Fibroblast of villous mesenchyme (primary cell): Measurements from ENCODE around the gene ALDH1A3. TPM values are rescaled to one million over a fixed set of nuclear protein-coding genes. Genes with fewer than 3 reads are reported as not detected.

Experiments
- DNase-seq: peaks from one replicate; pipeline ENCODE4 v3.0.0-alpha.2; 2010; ENCODE audit warnings: low read depth
- H3K4me3 ChIP-seq: 2 replicates; pipeline ENCODE4 v1.5.1; 2011; ENCODE audit warnings: low read depth, mild to moderate bottlenecking, low read length
- CTCF ChIP-seq: IDR thresholded peaks from 2 replicates; pipeline ENCODE4 v1.5.1; 2012; ENCODE audit warnings: low read depth, mild to moderate bottlenecking, low read length; ENCODE audit not compliant: insufficient read depth
- total RNA-seq: library from RNA; depleted of rRNA; stranded (reverse); fragments of >200 nt; gene quantifications from 2 replicates; pipeline ENCODE4 v1.2.3, GENCODE V29; 2012

ALDH1A3 gene
- total RNA-seq: 42.7 and 46.7 TPM in 2 replicates

DNA sequence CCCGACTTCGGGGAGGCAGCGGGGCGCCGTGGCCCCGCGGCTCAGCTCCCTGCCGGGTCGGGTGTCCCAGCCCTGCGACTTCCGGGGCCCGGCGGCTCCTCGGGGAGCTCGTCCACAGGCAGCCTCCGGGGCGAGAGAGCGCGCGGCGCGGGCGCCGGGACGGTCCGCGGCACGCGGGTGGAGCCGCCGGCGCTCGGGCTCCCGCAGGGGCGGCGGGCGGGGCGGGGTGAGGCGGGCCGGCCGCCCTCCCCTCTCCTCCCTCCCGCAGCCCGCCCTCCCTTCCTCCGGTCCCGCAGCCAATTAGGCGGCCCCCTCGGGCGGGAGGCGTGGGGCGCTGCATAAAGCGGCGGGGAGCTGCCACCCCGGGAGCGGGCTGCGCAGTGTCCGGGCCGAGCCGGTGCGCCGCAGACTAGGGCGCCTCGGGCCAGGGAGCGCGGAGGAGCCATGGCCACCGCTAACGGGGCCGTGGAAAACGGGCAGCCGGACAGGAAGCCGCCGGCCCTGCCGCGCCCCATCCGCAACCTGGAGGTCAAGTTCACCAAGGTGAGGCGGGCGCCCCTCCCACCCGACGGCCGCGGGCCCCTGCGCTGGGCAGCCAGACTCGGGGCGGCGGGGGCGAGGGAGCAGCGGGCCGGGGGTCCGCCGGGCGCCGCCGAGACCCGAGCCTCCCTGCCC is at the start of gene ALDH1A3:
ALDH1A3 (plus strand) TSS at position 368 of the 675 bp plus-strand sequence; CDS start at position 445, 77 bp downstream.
- peak within 1 kb of the TSS; percentile 62 for H3K4me3 ChIP-seq
- DNase-seq: peak; percentile 61
- TF ChIP-seq CTCF: no peak

DNA sequence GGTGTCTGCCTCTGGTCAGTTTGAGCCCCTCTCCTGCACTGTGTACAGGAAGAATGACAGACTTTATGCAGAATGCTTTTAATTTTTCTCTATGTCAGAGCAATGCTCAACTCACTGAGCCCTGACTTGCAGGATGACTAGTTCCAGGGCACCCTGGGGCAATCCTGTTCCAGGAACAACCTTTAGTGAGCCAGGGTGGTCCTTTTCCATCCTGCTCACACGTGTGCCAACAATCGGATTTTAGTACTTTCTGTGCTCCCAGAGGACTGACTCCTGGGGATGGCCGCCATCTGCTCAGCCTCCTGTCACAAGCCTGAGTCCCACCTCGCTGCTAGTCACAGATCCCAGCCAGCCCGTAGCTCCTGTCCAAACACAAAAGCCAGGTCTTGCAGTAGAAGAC is 48.2 kb upstream of the ALDH1A3 start:
- DNase-seq: no peak
- H3K4me3 ChIP-seq: no peak overlapping the region
- no peak for TF ChIP-seq CTCF

DNA sequence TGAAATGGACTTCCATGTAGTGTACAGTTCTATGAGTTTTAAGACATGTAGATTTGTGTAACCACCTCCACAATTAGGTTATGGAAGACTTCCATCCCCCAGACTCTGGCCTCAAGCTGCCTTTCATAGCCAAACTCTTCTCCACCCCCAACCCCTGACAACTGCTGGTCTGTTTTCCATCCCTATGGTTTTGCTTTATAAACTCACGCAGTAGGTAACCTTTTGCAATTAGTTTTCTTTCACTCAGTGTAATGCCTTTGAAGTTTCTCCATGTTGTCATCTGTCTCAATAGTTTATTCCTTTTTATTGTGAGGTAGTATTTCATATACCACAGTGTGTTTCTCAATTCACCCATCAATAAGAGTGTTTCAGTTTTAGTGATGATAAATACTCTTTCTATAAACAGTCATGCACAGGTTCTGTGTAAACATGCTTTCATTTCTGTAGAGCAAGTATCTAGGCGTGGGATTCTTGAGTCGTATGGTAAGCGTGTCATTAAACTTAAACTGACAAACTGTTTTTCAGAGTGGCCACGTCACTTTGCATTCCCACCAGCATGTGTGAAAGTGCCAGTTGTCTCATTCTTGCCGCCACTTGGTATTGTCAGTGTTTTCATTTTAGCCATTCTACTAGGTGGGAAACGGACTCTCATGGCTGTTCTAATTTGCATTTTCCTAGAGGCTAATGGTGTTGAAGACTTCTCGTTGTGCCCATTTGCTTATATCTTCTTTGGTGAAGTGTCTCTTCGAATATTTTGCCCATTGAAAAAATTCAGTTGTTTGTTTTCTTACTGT is 47.3 kb upstream of the ALDH1A3 start:
- H3K4me3 ChIP-seq: no peak overlapping the region
- no peak for DNase-seq
- TF ChIP-seq CTCF: no peak

GRCh38 chr15:100833417-100834389 is 45.9 kb upstream of the ALDH1A3 start:
- H3K4me3 ChIP-seq: no peak overlapping the region
- TF ChIP-seq CTCF: no peak
- DNase-seq: no peak

GRCh38 chr15:100834731-100835130 is 44.9 kb upstream of the ALDH1A3 start:
- no peak for TF ChIP-seq CTCF
- H3K4me3 ChIP-seq: no peak overlapping the region
- no peak for DNase-seq

DNA sequence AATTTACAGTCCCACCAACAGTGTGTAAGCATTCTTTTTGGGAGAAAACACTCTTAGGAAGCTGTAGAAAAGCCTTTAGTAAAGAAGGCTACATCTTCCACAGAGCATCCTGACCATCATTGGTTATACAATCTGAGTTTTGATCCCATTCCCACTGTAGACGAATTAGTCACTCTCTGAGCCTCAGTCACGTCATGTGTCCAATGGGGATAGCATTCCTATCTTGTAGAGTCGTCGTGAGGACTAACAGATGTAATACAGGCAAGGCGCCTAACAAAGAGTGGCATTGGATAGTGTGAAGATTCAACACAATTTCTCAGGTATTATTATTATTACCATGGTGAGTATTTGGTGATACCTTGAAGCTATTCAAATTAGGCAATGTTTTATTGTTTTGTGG is 44.0 kb upstream of the ALDH1A3 start:
- no peak for DNase-seq
- H3K4me3 ChIP-seq: no peak overlapping the region

More for the DNA sequence above, 44.0 kb upstream of the ALDH1A3 start:
- no peak for TF ChIP-seq CTCF
